Fibroblast of mammary gland (primary cell): ENCODE data around the gene PKD1L1.

Experiments used
- DNase-seq: peaks from one replicate; pipeline ENCODE4 v3.0.0-alpha.2; 2010; ENCODE audit warnings: low read depth
- H3K4me3 ChIP-seq: 2 replicates; pipeline ENCODE4 v1.5.1; 2011; ENCODE audit warnings: low read depth, mild to moderate bottlenecking, low read length, moderate library complexity; ENCODE audit not compliant: control insufficient read depth
- CTCF ChIP-seq: conservative IDR thresholded peaks from 2 replicates; pipeline ENCODE4 v1.5.1; 2011; ENCODE audit warnings: low read depth, low read length, inconsistent platforms; ENCODE audit not compliant: control insufficient read depth, insufficient read depth

The PKD1L1 gene

GRCh38 chr7:47914717-47915615, 33.3 kb downstream of the PKD1L1 start:
- no peak for TF ChIP-seq CTCF
- DNase-seq: peak; percentile 24
- H3K4me3 ChIP-seq: no peak overlapping the region

GRCh38 chr7:47912332-47912731, 35.9 kb downstream of the PKD1L1 start:
- no peak overlapping the region for H3K4me3 ChIP-seq
- no peak for DNase-seq
- TF ChIP-seq CTCF: no peak

- TF ChIP-seq CTCF: no peak
Observed at GRCh38 chr7:47908720-47909119, 39.5 kb downstream of the PKD1L1 start.

GRCh38 chr7:47907981-47908616, 40.2 kb downstream of the PKD1L1 start:
- no peak for TF ChIP-seq CTCF
- H3K4me3 ChIP-seq: no peak overlapping the region
- DNase-seq: no peak

More at GRCh38 chr7:47908720-47909119, 39.5 kb downstream of the PKD1L1 start:
- no peak for DNase-seq
- H3K4me3 ChIP-seq: no peak overlapping the region

GRCh38 chr7:47906883-47907282, 41.4 kb downstream of the PKD1L1 start:
- TF ChIP-seq CTCF: no peak
- H3K4me3 ChIP-seq: no peak overlapping the region

GRCh38 chr7:47905076-47905920, 43.0 kb downstream of the PKD1L1 start:
- no peak overlapping the region for H3K4me3 ChIP-seq
- DNase-seq: no peak
- no peak for TF ChIP-seq CTCF

More at GRCh38 chr7:47906883-47907282, 41.4 kb downstream of the PKD1L1 start:
- no peak for DNase-seq
